MCF 10A (cell line): ENCODE results near the gene STRN4. TPM values are rescaled to one million over a fixed set of nuclear protein-coding genes. Genes with fewer than 3 reads are reported as not detected.
A peak's percentile ranks its signal among the peaks of the same experiment; 100 is the strongest.

ENCODE experiments used
- BruUV-seq: library from RNA; stranded (reverse); fragments of 400-500 nt; replicated peaks from 2 replicates; lab custom pipeline; 2021; lab: Mats Ljungman, UMichigan
- CTCF ChIA-PET: fragments of 300-600 bp; sonication (Branson Sonifier 250); formaldehyde crosslinking; extraction: SDS; loops from one replicate; lab custom pipeline; 2021; ENCODE audit warnings: antibody characterized with exemption, inconsistent platforms; lab: Yijun Ruan, JAX
- POLR2A ChIA-PET: fragments of 300-600, 350-650 bp; sonication (Branson Sonifier 250); formaldehyde crosslinking; extraction: SDS; loops from one replicate; lab custom pipeline; 2020; ENCODE audit warnings: antibody characterized with exemption, inconsistent platforms; lab: Yijun Ruan, JAX
- DNase-seq: peaks from one replicate; pipeline ENCODE4 v3.0.0-alpha.2; 2018; ENCODE audit not compliant: unreplicated experiment
- H3K27ac Mint-ChIP-seq: one replicate; pipeline ENCODE4 v1.8.0; 2022; ENCODE audit warnings: mild to moderate bottlenecking, low read depth, mixed read lengths; ENCODE audit not compliant: unreplicated experiment
- H3K27me3 Mint-ChIP-seq: one replicate; pipeline ENCODE4 v1.8.0; 2022; ENCODE audit warnings: mixed read lengths; ENCODE audit not compliant: insufficient read depth, unreplicated experiment
- H3K36me3 Mint-ChIP-seq: one replicate; pipeline ENCODE4 v1.8.0; 2022; ENCODE audit warnings: mild to moderate bottlenecking, moderate library complexity, mixed read lengths; ENCODE audit not compliant: insufficient read depth, unreplicated experiment
- H3K4me1 Mint-ChIP-seq: one replicate; pipeline ENCODE4 v1.8.0; 2022; ENCODE audit warnings: mixed read lengths; ENCODE audit not compliant: insufficient read depth, unreplicated experiment
- H3K4me3 Mint-ChIP-seq: one replicate; pipeline ENCODE4 v1.8.0; 2022; ENCODE audit warnings: mild to moderate bottlenecking, moderate library complexity, mixed read lengths; ENCODE audit not compliant: unreplicated experiment
- H3K9me3 Mint-ChIP-seq: one replicate; pipeline ENCODE4 v1.8.0; 2022; ENCODE audit warnings: mixed read lengths; ENCODE audit not compliant: unreplicated experiment
- CTCF ChIP-seq: fragments of 200-600 bp; IDR thresholded peaks from one replicate; pipeline ENCODE4 v1.8.0; 2022; ENCODE audit warnings: antibody characterized with exemption, mild to moderate bottlenecking; ENCODE audit not compliant: unreplicated experiment
- intact Hi-C: fragments of 100-400 bp; cut with micrococcal nuclease; formaldehyde crosslinking; loops from 2 replicates; pipeline ENCODE4 v1.14.1; 2022
- total RNA-seq: library from RNA; stranded (reverse); gene quantifications from 2 replicates; pipeline ENCODE4 v1.2.3, GENCODE V29; 2022

Gene STRN4
- total RNA-seq, 1 experiment from 2014 or later = 92.3 TPM

GRCh38 chr19:46730595-46730994 is 15.7 kb downstream of the STRN4 start:
- H3K36me3 Mint-ChIP-seq = peaks cover 61% of the 10 kb centered on the region
- no peak for DNase-seq
- CTCF ChIA-PET = interaction anchor here (0.6 to 3.9 kb wide), 6 partner anchors 11 to 193 kb away, joined by 3 to 19 read pairs (median 3); no protein-coding TSS in a partner anchor
- peaks cover 10% of the 10 kb centered on the region for H3K4me1 Mint-ChIP-seq
- H3K27ac Mint-ChIP-seq = no peak overlapping the region
- H3K9me3 Mint-ChIP-seq = no peaks in the 10 kb centered on the region
- no TSS peak for BruUV-seq
- no peaks in the 10 kb centered on the region for H3K27me3 Mint-ChIP-seq
- no peak overlapping the region for H3K4me3 Mint-ChIP-seq
- intact Hi-C loops = no loop called here
- no peak for TF ChIP-seq CTCF
- POLR2A ChIA-PET = interaction anchor here (0.6 kb wide), 2 partner anchors 254 to 1623 kb away, joined by 3 to 4 read pairs; no protein-coding TSS in a partner anchor

- H3K27ac Mint-ChIP-seq = no peak overlapping the region
These were observed 16.1 kb downstream of the STRN4 start for GRCh38 chr19:46730187-46730586.

GRCh38 chr19:46729696-46730095 is 16.6 kb downstream of the STRN4 start:
- BruUV-seq = no TSS peak
- intact Hi-C loops = no loop called here
- TF ChIP-seq CTCF = no peak
- H3K4me1 Mint-ChIP-seq = peaks cover 10% of the 10 kb centered on the region
- no peak for DNase-seq
- no peak overlapping the region for H3K4me3 Mint-ChIP-seq
- CTCF ChIA-PET = interaction anchor here (0.6 to 3.9 kb wide), 9 partner anchors 8 to 268 kb away, joined by 3 to 19 read pairs (median 5); no protein-coding TSS in a partner anchor
- H3K36me3 Mint-ChIP-seq = peaks cover 56% of the 10 kb centered on the region
- POLR2A ChIA-PET = no interaction called here
- H3K27ac Mint-ChIP-seq = no peak overlapping the region
- H3K9me3 Mint-ChIP-seq = no peaks in the 10 kb centered on the region
- no peaks in the 10 kb centered on the region for H3K27me3 Mint-ChIP-seq

More at GRCh38 chr19:46730187-46730586, 16.1 kb downstream of the STRN4 start:
- BruUV-seq = no TSS peak
- no peak for TF ChIP-seq CTCF
- intact Hi-C loops = no loop called here
- Mint-ChIP-seq H3K9me3 (no peaks in the 10 kb centered on the region), H3K4me3 (no peak overlapping the region), H3K27me3 (no peaks in the 10 kb centered on the region), H3K4me1 (peaks cover 10% of the 10 kb centered on the region), H3K36me3 (peaks cover 57% of the 10 kb centered on the region)
- POLR2A ChIA-PET = interaction anchor here (0.6 kb wide), 2 partner anchors 254 to 1623 kb away, joined by 3 to 4 read pairs; no protein-coding TSS in a partner anchor
- CTCF ChIA-PET = interaction anchor here (0.6 to 3.9 kb wide), 4 partner anchors 12 to 193 kb away, joined by 3 to 19 read pairs (median 4); no protein-coding TSS in a partner anchor
- no peak for DNase-seq

- Mint-ChIP-seq H3K27me3 (no peaks in the 10 kb centered on the region), H3K36me3 (peaks cover 61% of the 10 kb centered on the region), H3K9me3 (no peaks in the 10 kb centered on the region), H3K27ac (no peak overlapping the region), H3K4me1 (peaks cover 10% of the 10 kb centered on the region), H3K4me3 (no peak overlapping the region)
- ChIA-PET CTCF (interaction anchor here (0.6 to 3.9 kb wide), 21 partner anchors 9 to 644 kb away, joined by 3 to 19 read pairs (median 5); no protein-coding TSS in a partner anchor), POLR2A (no interaction called here)
- intact Hi-C loops = no loop called here
- DNase-seq = peak; percentile 62
- peak; percentile 86 for TF ChIP-seq CTCF
- no TSS peak for BruUV-seq
These were observed 17.4 kb downstream of the STRN4 start for GRCh38 chr19:46728693-46729339.
